ENCODE data around the gene FARSB. TPM values are rescaled to one million over a fixed set of nuclear protein-coding genes. Genes with fewer than 3 reads are reported as not detected.

Gene FARSB
- total and polyA plus RNA-seq, 2 donors (not counting 1 experiment from before 2014, with no cell fraction given) = 9.4 to 34.8 TPM

DNA sequence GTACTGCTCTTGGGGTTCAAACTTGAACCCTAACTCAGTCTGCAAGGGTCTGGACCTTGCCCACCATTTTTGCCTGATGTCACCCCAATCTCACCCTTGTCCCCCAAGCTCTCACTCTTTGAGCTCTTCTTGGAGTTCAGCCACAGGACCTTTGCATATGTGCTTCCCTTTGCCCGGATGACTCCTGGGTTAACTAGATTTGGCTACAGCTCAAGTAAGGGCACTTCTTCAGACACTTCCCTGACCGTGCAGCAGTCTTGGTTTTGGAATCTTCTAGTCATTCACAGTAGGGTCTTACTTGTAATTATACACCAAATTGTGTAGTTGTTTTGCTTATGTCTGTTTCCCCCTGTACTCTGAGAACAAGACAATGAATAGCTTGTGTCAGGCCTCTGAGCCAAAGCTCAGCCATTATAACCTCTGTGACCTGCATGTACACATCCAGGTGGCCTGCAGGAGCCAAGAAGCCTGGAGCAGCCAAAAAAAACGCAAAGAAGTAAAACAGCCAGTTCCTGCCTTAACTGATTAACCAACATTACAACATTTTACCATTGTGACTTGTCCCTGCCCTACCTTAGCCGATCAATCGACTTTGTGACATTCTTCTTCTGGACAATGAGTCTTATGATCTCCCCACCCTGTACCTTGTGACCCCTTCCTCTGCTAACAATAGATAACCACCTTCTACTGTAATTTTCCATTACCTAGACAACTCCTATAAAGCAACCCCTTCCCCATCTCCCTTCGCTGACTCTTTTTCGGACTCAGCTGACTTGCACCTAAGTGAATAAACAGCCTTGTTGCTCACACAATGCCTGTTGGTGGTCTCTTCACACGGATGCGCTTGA is 14.5 kb upstream of the FARSB start:
- Histone ChIP-seq H3K9me3 (ENCODE audit: control insufficient read depth, insufficient read depth, low read depth, low read length) (no peaks in the 10 kb centered on the region), H2AFZ (ENCODE audit: low read length) (no peak overlapping the region), H3K4me2 (ENCODE audit: extremely low read depth, insufficient read depth, low read length) (no peak overlapping the region), H3K27ac (ENCODE audit: insufficient read depth, low read length) (no peak overlapping the region), H4K20me1 (ENCODE audit: control insufficient read depth, extremely low read depth, insufficient read depth, low read length) (no peaks in the 10 kb centered on the region), H3K79me2 (ENCODE audit: control insufficient read depth, insufficient read depth, low read length) (no peaks in the 10 kb centered on the region), H3K4me3 (replicated peaks in 1 of 4; ENCODE audit: control extremely low read depth in 1 of 4, insufficient read depth in 1 of 4, low read depth in 3 of 4, low read length in 4 of 4) (no peak overlapping the region), H3K36me3 (ENCODE audit: control insufficient read depth, insufficient read depth, low read length) (no peaks in the 10 kb centered on the region), H3K27me3 (ENCODE audit: control insufficient read depth, insufficient read depth, low read length) (peaks cover 18% of the 10 kb centered on the region), H3K9ac (ENCODE audit: insufficient read depth, low read length) (no peak overlapping the region), H3K4me1 (ENCODE audit: control insufficient read depth, extremely low read depth, insufficient read depth, low read length) (peaks cover 2% of the 10 kb centered on the region)
- TF ChIP-seq EZH2 (IDR thresholded peaks at IDR 0.05; ENCODE audit: low read length, missing control alignments) = no peak
- TF ChIP-seq, protein P1, sequence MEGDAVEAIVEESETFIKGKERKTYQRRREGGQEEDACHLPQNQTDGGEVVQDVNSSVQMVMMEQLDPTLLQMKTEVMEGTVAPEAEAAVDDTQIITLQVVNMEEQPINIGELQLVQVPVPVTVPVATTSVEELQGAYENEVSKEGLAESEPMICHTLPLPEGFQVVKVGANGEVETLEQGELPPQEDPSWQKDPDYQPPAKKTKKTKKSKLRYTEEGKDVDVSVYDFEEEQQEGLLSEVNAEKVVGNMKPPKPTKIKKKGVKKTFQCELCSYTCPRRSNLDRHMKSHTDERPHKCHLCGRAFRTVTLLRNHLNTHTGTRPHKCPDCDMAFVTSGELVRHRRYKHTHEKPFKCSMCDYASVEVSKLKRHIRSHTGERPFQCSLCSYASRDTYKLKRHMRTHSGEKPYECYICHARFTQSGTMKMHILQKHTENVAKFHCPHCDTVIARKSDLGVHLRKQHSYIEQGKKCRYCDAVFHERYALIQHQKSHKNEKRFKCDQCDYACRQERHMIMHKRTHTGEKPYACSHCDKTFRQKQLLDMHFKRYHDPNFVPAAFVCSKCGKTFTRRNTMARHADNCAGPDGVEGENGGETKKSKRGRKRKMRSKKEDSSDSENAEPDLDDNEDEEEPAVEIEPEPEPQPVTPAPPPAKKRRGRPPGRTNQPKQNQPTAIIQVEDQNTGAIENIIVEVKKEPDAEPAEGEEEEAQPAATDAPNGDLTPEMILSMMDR (conservative IDR thresholded peaks at IDR 0.05 in 1 of 2, IDR thresholded peaks at IDR 0.05 in 1 of 2; ENCODE audit: low read depth in 1 of 2, low read length in 2 of 2) = no peak
- no peak for DNase-seq (ENCODE audit: low read depth in 2 of 2)

DNA sequence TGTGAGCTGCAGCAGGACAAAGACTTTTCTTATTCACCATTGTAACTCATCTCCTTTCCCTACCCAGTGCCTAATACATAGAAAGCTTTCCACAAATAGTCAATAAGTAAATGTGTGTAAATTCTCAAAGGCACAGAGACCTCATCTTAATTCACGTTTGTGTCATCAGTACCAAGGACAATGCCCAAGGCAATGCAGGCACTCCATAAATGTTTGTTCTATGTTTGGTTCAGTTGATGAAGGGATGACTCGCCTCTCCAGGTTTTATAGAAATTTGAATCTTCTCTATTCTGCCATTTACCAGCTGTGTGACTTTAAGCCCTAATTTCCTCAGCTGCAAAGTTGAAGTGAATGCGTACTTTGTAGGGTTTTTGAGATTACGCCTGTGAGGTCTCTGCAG is 13.5 kb upstream of the FARSB start:
- Histone ChIP-seq H3K4me1 (ENCODE audit: control insufficient read depth, extremely low read depth, insufficient read depth, low read length) (peaks cover 2% of the 10 kb centered on the region), H3K4me2 (ENCODE audit: extremely low read depth, insufficient read depth, low read length) (no peak overlapping the region), H2AFZ (ENCODE audit: low read length) (no peak overlapping the region), H3K27ac (ENCODE audit: insufficient read depth, low read length) (no peak overlapping the region), H3K36me3 (ENCODE audit: control insufficient read depth, insufficient read depth, low read length) (no peaks in the 10 kb centered on the region), H3K4me3 (replicated peaks in 1 of 4; ENCODE audit: control extremely low read depth in 1 of 4, insufficient read depth in 1 of 4, low read depth in 3 of 4, low read length in 4 of 4) (no peak overlapping the region), H4K20me1 (ENCODE audit: control insufficient read depth, extremely low read depth, insufficient read depth, low read length) (no peaks in the 10 kb centered on the region), H3K9ac (ENCODE audit: insufficient read depth, low read length) (no peak overlapping the region), H3K27me3 (ENCODE audit: control insufficient read depth, insufficient read depth, low read length) (peaks cover 18% of the 10 kb centered on the region), H3K79me2 (ENCODE audit: control insufficient read depth, insufficient read depth, low read length) (no peaks in the 10 kb centered on the region), H3K9me3 (ENCODE audit: control insufficient read depth, insufficient read depth, low read depth, low read length) (no peaks in the 10 kb centered on the region)
- no peak for DNase-seq (ENCODE audit: low read depth in 2 of 2)
- TF ChIP-seq EZH2 (IDR thresholded peaks at IDR 0.05; ENCODE audit: low read length, missing control alignments) = no peak

DNA sequence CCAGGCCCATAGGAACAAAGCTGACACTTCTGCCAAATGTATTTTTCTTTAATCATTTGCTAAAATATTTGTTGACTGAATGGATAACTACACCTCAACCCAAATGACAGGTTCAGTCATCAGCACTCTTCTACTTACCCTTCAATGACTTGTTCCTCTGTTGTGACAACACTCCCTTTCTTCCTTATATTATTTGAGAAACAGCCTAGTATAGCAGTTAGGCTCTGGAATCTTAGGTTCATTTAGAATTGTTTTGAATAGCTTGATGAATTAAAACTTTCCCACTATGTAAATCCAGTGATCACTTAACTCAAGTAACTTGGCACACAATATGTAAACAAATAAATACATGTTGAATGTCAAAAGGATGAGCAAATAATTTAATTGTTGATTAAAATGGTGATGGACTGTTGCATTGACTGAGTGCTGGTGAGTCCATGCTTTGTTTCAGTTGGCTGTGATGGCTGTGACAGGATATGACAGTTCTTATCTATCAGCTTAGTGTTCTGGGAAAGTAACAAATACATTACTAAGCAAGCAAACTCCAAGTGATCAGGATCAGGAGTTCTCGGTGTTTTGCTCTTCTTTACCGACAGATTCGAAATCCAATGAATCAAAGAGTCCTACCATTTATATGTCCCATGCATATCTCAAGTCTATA is 12.7 kb upstream of the FARSB start:
- DNase-seq (ENCODE audit: low read depth in 2 of 2) = no peak
- peaks cover 18% of the 10 kb centered on the region for H3K27me3 ChIP-seq (ENCODE audit: control insufficient read depth, insufficient read depth, low read length)
- H4K20me1 ChIP-seq (ENCODE audit: control insufficient read depth, extremely low read depth, insufficient read depth, low read length) = no peaks in the 10 kb centered on the region
- no peak overlapping the region for H3K4me2 ChIP-seq (ENCODE audit: extremely low read depth, insufficient read depth, low read length)
- no peak overlapping the region for H3K27ac ChIP-seq (ENCODE audit: insufficient read depth, low read length)
- H3K9ac ChIP-seq (ENCODE audit: insufficient read depth, low read length) = no peak overlapping the region
- H3K4me1 ChIP-seq (ENCODE audit: control insufficient read depth, extremely low read depth, insufficient read depth, low read length) = peaks cover 2% of the 10 kb centered on the region
- H3K36me3 ChIP-seq (ENCODE audit: control insufficient read depth, insufficient read depth, low read length) = no peaks in the 10 kb centered on the region
- no peaks in the 10 kb centered on the region for H3K79me2 ChIP-seq (ENCODE audit: control insufficient read depth, insufficient read depth, low read length)
- H3K4me3 ChIP-seq (replicated peaks in 1 of 4; ENCODE audit: control extremely low read depth in 1 of 4, insufficient read depth in 1 of 4, low read depth in 3 of 4, low read length in 4 of 4) = no peak overlapping the region
- TF ChIP-seq, protein P1 (conservative IDR thresholded peaks at IDR 0.05 in 1 of 2, IDR thresholded peaks at IDR 0.05 in 1 of 2; ENCODE audit: low read depth in 1 of 2, low read length in 2 of 2) = no peak
- TF ChIP-seq EZH2 (IDR thresholded peaks at IDR 0.05; ENCODE audit: low read length, missing control alignments) = no peak
- no peak overlapping the region for H2AFZ ChIP-seq (ENCODE audit: low read length)
- H3K9me3 ChIP-seq (ENCODE audit: control insufficient read depth, insufficient read depth, low read depth, low read length) = no peaks in the 10 kb centered on the region

Measured in fibroblast of lung (primary cell).